ENCODE data around the gene CHCHD4. TPM values are rescaled to one million over a fixed set of nuclear protein-coding genes. Genes with fewer than 3 reads are reported as not detected.

Gene CHCHD4
- total and polyA plus RNA-seq, 10 of the 15 experiments (the other 5 are each of a cell fraction or from before 2014, with no cell fraction given), result 21.0 to 46.8 (median 29.0) TPM

DNA sequence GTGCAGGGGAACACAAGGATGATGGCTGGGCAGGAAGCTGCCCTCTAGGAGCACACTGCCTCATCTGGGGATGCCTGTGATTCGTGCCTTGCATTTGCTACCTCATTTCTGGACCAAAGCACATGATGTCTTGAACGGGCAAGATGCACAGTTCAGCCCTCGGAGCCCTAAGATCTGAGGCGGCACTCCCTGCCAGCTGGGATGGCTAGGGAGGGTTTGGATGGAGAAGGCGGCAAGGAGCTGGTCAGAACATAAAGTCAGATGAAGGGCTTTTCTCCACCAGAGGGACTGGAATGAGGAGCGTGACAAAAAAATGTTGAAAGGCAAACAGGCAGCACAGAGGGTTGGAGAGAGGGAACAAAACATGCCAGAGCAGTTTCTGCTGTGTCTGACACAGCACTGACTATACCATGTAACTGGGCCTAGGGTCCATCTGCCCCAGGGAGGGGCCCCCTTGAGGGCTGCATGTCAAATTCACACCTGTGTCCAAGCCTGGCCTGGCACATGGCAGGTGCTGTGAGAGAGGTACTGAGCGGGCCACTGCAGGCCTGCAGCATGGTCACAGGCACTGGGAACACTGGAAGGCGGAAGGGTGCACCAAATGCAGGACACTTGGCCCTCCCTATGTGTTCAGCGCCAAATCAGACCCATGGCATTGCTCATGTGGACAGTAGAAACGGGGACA lies 21.9 kb upstream of the CHCHD4 start:
- FAIRE-seq (no peak), ATAC-seq (no peak), DNase-seq (ENCODE audit: low read depth, low spot score) (no peak)
- intact Hi-C loops (cut with micrococcal nuclease; ENCODE audit: unreplicated experiment) (no loop called here), in situ Hi-C loops (cut with MboI) (no loop called here)
- H3K9me3 ChIP-seq (replicated peaks; ENCODE audit: control insufficient read depth, insufficient read depth, low read length), result no peaks in the 10 kb centered on the region
- no peak overlapping the region for H3K27ac ChIP-seq (ENCODE audit: control insufficient read depth, insufficient read depth)
- H3K9ac ChIP-seq (ENCODE audit: control insufficient read depth, insufficient read depth, low read length), result no peak overlapping the region
- H3K79me2 ChIP-seq (ENCODE audit: control insufficient read depth, insufficient read depth, low read length), result no peaks in the 10 kb centered on the region
- no peak overlapping the region for H3K4me3 ChIP-seq
- CTCF ChIA-PET, result no interaction called here
- SMC1A ChIA-PET (ENCODE audit: uncharacterized antibody, unreplicated experiment), result interaction anchor here (0.9 kb wide), 1 partner anchor 21 kb away, joined by 3 read pairs; no protein-coding TSS in a partner anchor
- RAD21 ChIA-PET (ENCODE audit: unreplicated experiment), result no interaction called here
- POLR2A ChIA-PET, result no interaction called here
- H2AFZ ChIP-seq (ENCODE audit: control insufficient read depth, low read depth, low read length), result no peak overlapping the region
- no peak overlapping the region for H3K4me2 ChIP-seq (ENCODE audit: control insufficient read depth, insufficient read depth)
- TF ChIP-seq CHD2 (IDR thresholded peaks at IDR 0.05; ENCODE audit: borderline replicate concordance, low read depth, low read length) (no peak), POLR2A (IDR thresholded peaks at IDR 0.05; ENCODE audit: low read depth, low read length) (0 out of 2 replicates have a peak, but pooled peaks have one; percentile 19)
- no peaks in the 10 kb centered on the region for H3K27me3 ChIP-seq (replicated peaks in 1 of 2; ENCODE audit: control insufficient read depth in 2 of 2, insufficient read depth in 2 of 2, low read length in 1 of 2)
- peaks cover 10 to 13% of the 10 kb centered on the region in 2 experiments; a peak in 3 of 4 replicates for H3K36me3 ChIP-seq (ENCODE audit: control insufficient read depth in 2 of 2, insufficient read depth in 2 of 2, low read length in 1 of 2)
- peaks cover 16% of the 10 kb centered on the region for H3K4me1 ChIP-seq (ENCODE audit: control insufficient read depth, insufficient read depth, low read length)
- BruUV-seq (replicated peaks), result no TSS peak
- no peaks in the 10 kb centered on the region for H4K20me1 ChIP-seq (ENCODE audit: control insufficient read depth, insufficient read depth)
- 89% methylated on average over 10 of the region's 10 CpGs for WGBS (ENCODE audit: insufficient coverage, insufficient replicate concordance, low lambda C conversion rate, missing lambda C conversion rate)

DNA sequence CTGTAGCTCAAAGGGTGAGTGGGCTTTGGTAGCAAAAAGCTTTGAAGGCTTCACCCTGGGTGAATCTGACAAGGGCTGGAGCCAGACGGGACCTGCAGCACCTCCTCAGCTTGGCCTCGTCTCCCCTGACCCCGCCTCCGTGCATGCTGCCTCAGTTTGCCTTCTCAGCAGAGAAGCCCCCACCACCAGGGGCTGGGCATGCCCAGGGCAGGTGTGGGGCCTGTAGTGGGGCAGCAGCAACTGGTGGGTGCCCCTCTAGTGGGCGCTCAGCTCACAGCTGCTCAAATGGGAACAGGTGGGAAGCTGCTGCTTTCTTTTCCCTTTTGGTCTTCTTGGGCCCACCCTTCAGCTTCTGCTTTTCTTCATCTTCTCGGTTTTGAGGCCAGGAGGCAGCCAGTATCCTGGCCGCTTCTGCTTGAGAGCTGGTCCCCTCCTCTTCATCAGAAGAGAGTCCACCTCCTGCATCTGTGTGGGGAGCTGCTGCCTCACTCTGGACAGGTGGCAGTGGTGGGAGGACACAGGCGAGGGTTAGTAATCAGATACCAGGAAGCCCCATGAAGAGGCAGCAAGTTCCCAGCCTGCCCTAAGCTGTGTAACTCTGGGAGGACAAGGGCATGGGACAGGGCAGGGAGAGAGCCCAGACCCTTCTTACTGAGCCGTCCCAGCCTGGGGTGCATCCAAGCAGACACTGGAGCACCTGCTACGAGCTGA lies 21.2 kb upstream of the CHCHD4 start:
- ATAC-seq (no peak), FAIRE-seq (no peak), DNase-seq (ENCODE audit: low read depth, low spot score) (no peak)
- no peaks in the 10 kb centered on the region for H3K27me3 ChIP-seq (replicated peaks in 1 of 2; ENCODE audit: control insufficient read depth in 2 of 2, insufficient read depth in 2 of 2, low read length in 1 of 2)
- POLR2A ChIA-PET, result no interaction called here
- CTCF ChIA-PET, result interaction anchor here (1.6 kb wide), 1 partner anchor 249 kb away, joined by 5 read pairs; no protein-coding TSS in a partner anchor
- no peaks in the 10 kb centered on the region for H3K9me3 ChIP-seq (replicated peaks; ENCODE audit: control insufficient read depth, insufficient read depth, low read length)
- no peak overlapping the region for H3K4me3 ChIP-seq
- H3K4me1 ChIP-seq (ENCODE audit: control insufficient read depth, insufficient read depth, low read length), result peaks cover 16% of the 10 kb centered on the region
- in situ Hi-C loops (cut with MboI) (no loop called here), intact Hi-C loops (cut with micrococcal nuclease; ENCODE audit: unreplicated experiment) (no loop called here)
- H3K27ac ChIP-seq (ENCODE audit: control insufficient read depth, insufficient read depth), result no peak overlapping the region
- RAD21 ChIA-PET (ENCODE audit: unreplicated experiment), result interaction anchor here (1.5 to 1.7 kb wide), 2 partner anchors 18 to 30 kb away, joined by 3 to 5 read pairs; no protein-coding TSS in a partner anchor
- no TSS peak for BruUV-seq (replicated peaks)
- no peak overlapping the region for H3K4me2 ChIP-seq (ENCODE audit: control insufficient read depth, insufficient read depth)
- H2AFZ ChIP-seq (ENCODE audit: control insufficient read depth, low read depth, low read length), result no peak overlapping the region
- H4K20me1 ChIP-seq (ENCODE audit: control insufficient read depth, insufficient read depth), result no peaks in the 10 kb centered on the region
- peaks cover 10 to 12% of the 10 kb centered on the region in 2 experiments; a peak in 3 of 4 replicates for H3K36me3 ChIP-seq (ENCODE audit: control insufficient read depth in 2 of 2, insufficient read depth in 2 of 2, low read length in 1 of 2)
- SMC1A ChIA-PET (ENCODE audit: uncharacterized antibody, unreplicated experiment), result interaction anchor here (0.9 to 1.4 kb wide), 4 partner anchors 20 to 62 kb away, joined by 3 to 5 read pairs (median 4); partner anchors contain the start of genes LSM3 and XPC
- WGBS (ENCODE audit: insufficient coverage, insufficient replicate concordance, low lambda C conversion rate, missing lambda C conversion rate), result 73% methylated on average over 10 of the region's 10 CpGs
- H3K9ac ChIP-seq (ENCODE audit: control insufficient read depth, insufficient read depth, low read length), result no peak overlapping the region
- no peaks in the 10 kb centered on the region for H3K79me2 ChIP-seq (ENCODE audit: control insufficient read depth, insufficient read depth, low read length)
- TF ChIP-seq ZNF384 (IDR thresholded peaks at IDR 0.05; ENCODE audit: borderline replicate concordance, low read depth, low read length), result no peak
- TF ChIP-seq, protein P1, sequence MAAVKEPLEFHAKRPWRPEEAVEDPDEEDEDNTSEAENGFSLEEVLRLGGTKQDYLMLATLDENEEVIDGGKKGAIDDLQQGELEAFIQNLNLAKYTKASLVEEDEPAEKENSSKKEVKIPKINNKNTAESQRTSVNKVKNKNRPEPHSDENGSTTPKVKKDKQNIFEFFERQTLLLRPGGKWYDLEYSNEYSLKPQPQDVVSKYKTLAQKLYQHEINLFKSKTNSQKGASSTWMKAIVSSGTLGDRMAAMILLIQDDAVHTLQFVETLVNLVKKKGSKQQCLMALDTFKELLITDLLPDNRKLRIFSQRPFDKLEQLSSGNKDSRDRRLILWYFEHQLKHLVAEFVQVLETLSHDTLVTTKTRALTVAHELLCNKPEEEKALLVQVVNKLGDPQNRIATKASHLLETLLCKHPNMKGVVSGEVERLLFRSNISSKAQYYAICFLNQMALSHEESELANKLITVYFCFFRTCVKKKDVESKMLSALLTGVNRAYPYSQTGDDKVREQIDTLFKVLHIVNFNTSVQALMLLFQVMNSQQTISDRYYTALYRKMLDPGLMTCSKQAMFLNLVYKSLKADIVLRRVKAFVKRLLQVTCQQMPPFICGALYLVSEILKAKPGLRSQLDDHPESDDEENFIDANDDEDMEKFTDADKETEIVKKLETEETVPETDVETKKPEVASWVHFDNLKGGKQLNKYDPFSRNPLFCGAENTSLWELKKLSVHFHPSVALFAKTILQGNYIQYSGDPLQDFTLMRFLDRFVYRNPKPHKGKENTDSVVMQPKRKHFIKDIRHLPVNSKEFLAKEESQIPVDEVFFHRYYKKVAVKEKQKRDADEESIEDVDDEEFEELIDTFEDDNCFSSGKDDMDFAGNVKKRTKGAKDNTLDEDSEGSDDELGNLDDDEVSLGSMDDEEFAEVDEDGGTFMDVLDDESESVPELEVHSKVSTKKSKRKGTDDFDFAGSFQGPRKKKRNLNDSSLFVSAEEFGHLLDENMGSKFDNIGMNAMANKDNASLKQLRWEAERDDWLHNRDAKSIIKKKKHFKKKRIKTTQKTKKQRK (IDR thresholded peaks at IDR 0.05; ENCODE audit: low read depth, low read length), result no peak
- TF ChIP-seq HCFC1 (IDR thresholded peaks at IDR 0.05; ENCODE audit: low read length), result no peak
- TF ChIP-seq, protein P2, sequence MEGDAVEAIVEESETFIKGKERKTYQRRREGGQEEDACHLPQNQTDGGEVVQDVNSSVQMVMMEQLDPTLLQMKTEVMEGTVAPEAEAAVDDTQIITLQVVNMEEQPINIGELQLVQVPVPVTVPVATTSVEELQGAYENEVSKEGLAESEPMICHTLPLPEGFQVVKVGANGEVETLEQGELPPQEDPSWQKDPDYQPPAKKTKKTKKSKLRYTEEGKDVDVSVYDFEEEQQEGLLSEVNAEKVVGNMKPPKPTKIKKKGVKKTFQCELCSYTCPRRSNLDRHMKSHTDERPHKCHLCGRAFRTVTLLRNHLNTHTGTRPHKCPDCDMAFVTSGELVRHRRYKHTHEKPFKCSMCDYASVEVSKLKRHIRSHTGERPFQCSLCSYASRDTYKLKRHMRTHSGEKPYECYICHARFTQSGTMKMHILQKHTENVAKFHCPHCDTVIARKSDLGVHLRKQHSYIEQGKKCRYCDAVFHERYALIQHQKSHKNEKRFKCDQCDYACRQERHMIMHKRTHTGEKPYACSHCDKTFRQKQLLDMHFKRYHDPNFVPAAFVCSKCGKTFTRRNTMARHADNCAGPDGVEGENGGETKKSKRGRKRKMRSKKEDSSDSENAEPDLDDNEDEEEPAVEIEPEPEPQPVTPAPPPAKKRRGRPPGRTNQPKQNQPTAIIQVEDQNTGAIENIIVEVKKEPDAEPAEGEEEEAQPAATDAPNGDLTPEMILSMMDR (IDR thresholded peaks at IDR 0.05 in 2 of 3, conservative IDR thresholded peaks at IDR 0.05 in 1 of 3; ENCODE audit: control insufficient read depth in 2 of 3, extremely low read depth in 1 of 3, insufficient read depth in 1 of 3, low read depth in 3 of 3, low read length in 3 of 3), result no peak
- no peak for TF ChIP-seq RELA (IDR thresholded peaks at IDR 0.05; ENCODE audit: borderline replicate concordance, partially characterized antibody)

Data from GM12878 (cell line).